Activated CD4-positive, alpha-beta T cell treated with anti-CD3 and anti-CD28 coated beads, Interleukin-2, amount 50 U/mL, for 4 hours (primary cell): Measurements from ENCODE around the gene KYAT1.

Experiments
- DNase-seq, 2 experiments: peaks; one replicate each; pipeline ENCODE4 v3.0.0-alpha.2; 2020

Gene KYAT1

DNA sequence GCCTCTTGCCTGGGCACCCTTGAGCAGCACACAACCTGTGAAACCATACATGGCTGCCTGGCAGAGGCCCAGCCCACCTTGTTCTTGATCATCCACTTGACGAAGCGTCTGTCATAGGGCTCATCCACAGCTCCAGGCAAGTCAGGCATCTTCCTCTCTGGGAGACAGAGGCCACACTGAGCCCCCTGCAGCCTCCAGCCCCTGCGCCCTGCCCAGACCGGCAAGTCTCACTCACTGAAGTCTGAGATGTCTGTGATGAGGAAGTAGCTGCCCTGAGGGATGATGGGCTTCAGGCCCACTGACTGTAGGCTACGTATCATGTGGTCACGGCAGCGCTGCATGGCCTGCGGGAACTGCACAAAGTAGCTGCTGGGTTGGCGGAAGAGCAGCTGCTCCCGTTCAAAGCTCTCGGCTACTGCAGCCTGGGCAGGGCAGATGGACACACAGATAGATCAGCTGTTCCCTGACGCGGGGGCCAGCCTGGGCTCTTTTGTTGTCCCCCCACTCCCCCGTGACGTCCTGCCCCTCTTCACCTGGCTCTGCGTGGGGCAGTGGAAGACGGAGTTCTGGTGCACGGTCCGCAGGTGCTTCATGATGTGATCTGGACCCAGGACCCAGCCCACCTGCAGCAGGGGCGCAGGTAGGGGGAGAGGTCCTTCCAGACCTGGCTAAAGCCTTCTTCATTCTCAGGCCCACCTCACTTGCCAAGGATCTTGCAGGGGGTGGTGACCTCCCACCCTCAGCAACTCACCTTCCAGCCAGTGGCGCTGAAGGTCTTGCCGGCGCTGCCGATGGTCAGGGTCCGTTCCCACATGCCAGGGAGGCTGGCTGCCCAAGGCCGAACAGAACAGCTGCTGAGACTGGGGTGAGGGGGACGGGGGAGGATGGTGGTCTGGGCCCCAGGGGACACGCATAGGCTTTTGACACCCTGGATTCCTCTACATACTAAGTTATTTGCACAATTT lies 46.2 kb downstream of the KYAT1 start:
- DNase-seq = no peak

GRCh38 chr9:128833696-128834095 lies 48.1 kb downstream of the KYAT1 start:
- no peak for DNase-seq

- peak; percentile 89 to 90 for DNase-seq
Observed at GRCh38 chr9:128829477-128830251, 52.1 kb downstream of the KYAT1 start, which contains the start of gene SPOUT1. TSS of gene SPOUT1 (minus strand) at chr9:128829794. CDS start at chr9:128829780, 14 bp downstream.

DNA sequence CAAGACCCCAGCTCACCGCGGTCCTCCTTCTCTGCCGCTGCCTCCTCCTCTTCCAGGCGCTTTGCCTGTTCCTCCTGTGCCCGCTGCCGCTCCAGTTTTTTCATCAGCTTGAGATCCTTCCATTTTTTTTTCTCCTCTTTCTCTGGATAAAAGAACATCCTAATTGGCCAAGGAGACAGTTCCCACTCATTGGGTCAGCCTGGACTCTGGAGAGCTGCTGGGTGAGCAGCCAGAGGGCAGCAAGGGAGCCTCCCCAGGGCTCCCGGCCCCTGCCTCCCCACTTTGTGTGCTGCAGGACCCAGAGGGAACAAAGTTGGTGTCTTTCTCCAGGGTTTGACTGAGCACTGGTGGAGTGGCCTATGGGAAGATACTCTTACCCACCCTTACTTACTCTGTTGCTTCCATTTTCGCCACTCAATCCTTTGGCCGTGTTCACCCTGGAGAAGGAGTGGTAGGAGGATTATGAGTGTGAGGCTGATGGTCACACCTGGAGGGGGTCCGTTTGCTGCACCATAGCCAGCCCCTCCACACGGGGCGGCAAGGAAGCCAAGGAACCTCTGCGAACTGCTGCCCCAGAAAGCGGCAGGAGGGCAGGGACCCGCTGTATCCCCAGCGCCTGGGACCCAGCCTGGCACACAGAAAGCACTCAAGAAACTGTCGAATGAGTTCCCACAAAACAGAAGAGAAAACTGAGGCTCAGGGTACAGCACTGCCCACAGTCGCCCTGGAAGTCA lies 52.9 kb downstream of the KYAT1 start:
- DNase-seq = no peak

GRCh38 chr9:128828267-128828666 lies 53.5 kb downstream of the KYAT1 start:
- no peak for DNase-seq

DNA sequence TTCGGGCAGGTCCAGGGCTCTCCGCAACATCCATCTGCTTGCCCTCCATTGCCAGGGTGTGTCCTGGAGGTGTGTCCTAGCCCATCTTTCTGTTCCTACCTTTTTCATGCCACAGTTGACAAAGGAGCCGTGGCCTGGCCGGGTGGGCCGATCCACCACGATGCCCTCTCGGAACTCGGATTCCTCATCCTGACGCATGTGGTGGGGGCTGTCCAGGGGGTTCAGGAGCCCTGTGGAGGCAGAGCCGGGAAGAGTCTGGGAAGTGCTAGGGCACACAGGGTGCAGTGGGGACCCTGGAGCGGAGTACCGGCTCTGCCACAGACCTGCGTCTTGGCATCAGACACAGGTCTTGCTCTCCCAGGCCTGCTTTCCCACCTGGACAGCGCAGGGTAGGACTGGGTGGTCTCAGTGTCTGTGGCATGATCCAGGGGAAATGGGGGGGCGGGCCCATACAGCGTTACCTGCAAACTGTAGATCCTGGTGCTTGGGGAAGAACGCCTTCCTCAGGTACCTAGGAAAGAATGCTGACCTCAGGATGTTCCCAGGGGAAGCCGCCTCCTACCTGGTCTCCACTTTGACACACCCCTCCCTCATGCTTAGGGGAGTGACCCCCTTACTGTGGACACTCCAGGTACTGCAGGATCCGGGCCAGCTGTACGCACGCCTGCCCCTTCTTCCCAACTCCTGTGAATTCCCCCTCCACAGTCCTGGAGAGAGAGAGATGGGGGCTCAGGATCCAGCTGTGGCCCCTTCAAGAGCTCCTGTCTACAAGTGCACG lies 55.6 kb downstream of the KYAT1 start:
- DNase-seq = no peak

DNA sequence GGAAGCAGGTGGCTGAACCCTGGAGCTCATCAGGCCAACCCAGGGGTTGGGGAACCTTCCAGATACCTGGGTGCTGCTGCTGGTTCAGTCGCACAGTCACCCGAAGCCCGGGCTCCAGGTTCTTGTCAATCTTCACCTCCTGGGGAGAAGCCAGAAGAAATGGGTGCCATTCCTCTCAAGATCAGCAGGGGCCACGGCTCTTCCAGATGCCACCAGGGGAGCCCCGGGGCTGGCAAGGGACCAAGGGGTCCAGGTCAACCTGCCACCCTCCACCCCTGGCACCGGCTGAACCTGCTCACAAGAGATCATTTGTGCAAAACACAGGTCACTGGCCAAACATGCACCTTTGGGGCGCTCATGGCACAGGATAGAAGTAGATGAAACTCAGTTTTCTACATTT lies 56.8 kb downstream of the KYAT1 start:
- no peak for DNase-seq

DNA sequence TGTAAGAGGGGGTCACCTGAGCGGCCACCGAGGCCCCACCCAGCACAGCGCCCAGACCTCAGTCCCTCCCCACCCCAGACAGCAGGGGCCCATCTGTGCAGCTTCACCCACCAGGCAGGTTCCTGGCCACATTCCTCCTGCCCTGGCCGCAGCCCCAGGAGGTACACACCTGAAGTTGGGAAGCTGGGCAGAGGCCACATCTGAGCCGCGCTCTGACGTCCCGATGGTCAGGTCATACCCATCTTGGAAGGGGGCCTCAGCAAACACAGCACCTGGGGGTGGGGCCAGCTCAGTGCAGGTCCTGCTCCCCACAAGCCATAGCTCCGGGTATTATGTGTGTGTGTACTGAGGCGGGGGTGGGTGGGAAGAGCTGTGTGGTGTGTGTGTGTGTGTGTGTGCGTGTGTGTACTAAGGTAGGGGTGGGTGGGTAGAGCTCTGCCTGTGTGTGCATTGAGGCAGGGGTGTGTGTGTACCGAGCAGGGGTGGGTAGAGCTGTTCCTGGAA lies 57.8 kb downstream of the KYAT1 start:
- no peak for DNase-seq

- no peak for DNase-seq
Observed at GRCh38 chr9:128823362-128823902, 58.3 kb downstream of the KYAT1 start.

DNA sequence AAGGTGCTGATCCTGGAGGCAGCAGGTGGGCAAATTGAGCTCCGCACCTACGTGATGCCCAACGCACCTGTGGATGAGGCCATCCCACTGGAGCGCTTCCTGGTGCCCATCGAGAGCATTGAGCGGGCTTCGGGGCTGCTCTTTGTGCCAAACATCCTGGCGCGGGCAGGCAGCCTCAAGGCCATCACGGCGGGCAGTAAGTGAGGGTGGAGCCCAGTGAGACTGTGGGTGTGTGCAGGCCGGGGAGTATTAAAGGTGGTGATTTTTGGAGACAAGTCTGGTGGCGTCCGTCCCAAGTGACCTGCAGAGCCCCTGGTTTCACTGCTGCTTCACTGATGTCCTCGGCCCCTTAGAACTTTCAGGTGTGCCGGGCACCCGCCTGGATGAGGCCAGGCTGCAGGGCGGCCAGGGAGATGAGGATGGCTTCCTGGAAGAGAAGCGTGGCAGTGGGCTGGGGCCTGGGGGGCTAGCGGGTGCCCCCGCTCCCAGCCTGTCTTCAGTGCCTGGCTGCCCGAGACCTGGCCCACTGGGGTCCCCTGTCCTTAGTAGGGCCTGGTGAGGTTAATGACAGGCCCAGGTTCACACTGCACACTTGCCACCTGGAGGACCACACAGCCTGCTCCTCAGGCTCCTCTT lies 59.2 kb downstream of the KYAT1 start:
- no peak for DNase-seq

DNA sequence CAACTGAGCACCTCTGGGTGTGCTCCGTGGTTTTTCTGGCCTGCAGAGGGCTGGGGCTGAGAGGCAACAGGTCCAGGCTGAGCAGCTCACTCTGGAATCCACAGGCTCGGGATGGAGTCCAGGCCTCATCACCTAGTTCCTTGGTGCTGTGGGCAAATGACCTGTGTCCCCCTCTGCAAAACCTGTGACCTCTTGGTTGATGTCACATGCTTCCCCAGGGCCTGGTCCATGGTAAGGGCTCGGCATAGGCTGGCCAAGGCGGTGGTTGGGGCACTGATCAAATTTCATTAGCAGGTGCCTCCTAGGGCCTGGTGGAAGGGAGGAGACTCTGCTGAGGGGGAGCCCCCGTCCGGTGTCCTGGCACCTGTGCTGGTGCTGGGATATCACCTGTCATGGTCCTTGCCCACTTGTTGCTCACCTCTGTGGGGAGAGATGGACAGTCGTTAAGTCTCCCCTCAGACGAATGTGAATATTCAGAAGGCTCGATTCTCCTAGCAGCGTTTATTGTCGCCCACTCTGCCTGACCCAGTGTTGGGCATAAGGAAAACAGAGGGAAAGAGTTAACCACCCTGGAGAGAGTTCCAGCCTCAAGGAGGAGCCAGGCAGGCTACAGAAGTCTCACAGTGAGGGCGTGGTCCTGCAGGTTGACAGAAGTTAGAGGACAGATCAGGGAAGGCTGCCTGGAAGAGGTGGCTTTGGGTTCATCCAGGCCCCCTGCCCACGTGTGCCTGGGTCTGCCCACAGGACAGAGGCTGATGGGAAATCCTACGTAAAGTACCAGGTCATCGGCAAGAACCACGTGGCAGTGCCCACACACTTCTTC lies 60.0 kb downstream of the KYAT1 start:
- DNase-seq = no peak

DNA sequence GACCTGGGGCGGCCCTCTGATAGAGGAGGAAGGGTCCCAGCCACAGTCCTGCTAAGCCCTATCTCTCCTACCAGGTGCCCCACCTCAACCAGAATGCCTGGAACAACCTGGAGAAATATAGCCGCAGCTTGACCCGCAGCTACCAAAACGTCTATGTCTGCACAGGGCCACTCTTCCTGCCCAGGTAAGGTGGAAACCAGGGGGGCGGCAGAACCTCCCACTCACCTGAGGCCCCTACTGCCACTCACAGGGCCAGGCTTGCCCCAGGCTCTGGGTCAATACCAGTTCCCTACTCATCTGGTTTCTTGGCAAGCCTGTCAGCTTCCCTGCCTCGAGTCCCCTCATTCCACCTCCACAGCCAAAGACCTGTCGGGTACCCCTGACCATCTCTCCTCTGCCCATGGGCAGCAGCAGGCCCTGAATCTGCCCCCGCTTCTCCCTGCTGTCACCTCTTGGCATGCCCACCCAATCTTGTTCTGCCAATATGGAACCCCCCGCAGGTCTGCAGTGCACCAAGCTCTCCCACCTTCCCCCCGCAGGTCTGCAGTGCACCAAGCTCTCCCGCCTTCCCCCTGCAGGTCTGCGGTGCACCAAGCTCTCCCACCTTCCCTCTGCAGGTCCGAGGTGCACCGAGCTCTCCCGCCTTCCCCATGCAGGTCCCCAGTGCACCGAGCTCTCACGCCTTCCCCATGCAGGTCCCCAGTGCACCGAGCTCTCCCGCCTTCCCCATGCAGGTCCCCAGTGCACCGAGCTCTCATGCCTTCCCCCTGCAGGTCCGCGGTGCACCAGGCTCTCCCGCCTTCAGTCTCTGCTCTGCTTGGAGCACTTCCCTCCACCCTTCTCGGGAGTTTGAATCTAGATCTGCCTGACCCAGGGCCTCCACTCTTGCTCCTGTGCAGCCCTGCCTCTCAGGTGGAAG lies 60.8 kb downstream of the KYAT1 start:
- no peak for DNase-seq

DNA sequence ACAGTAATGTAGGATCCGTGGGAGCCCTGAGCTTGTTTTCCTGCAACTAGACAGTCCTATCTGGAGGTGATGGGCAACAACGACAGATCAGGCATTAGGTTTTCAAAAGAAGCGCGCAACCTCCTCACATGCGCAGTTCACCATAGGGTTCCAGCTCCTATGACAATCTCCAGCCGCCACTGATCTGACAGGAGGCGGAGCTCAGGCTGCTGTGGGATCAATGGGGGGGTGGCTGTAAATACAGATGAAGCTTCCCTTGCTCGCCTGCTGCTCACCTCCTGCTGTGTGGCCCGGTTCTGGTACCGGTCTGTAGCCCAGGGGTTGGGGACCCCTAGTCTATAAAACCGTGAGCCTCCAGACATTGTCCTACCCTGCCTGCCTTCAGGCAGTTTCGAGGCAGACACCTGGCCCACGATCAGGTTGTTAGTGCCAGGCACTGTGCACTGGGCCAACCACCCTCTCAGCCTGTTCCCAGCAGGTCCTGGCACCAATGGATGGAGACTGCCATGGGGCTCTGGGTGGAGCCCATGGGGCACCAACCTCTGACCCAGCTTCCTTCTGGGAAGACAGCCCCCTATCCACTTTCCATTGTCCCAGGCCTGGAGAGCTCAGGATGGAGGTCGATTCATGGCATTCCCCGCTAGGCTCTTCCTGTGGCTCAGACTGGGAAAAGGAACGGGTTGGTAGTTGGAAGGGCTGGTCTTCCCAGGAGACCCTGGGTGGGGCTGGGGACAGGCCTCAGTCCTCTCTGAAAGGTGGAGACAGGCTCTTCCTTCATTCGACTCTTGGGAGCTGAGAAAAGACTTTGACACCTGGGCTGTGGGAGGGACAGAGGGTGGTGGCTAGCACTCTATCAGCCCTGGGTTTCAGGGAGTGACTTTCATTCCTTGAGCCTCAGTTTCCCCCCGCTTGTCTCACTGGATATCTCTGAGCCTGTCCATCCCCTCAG lies 61.8 kb downstream of the KYAT1 start:
- no peak for DNase-seq

GRCh38 chr9:128818839-128819715 lies 62.7 kb downstream of the KYAT1 start:
- DNase-seq = peak; percentile 32 to 40

DNA sequence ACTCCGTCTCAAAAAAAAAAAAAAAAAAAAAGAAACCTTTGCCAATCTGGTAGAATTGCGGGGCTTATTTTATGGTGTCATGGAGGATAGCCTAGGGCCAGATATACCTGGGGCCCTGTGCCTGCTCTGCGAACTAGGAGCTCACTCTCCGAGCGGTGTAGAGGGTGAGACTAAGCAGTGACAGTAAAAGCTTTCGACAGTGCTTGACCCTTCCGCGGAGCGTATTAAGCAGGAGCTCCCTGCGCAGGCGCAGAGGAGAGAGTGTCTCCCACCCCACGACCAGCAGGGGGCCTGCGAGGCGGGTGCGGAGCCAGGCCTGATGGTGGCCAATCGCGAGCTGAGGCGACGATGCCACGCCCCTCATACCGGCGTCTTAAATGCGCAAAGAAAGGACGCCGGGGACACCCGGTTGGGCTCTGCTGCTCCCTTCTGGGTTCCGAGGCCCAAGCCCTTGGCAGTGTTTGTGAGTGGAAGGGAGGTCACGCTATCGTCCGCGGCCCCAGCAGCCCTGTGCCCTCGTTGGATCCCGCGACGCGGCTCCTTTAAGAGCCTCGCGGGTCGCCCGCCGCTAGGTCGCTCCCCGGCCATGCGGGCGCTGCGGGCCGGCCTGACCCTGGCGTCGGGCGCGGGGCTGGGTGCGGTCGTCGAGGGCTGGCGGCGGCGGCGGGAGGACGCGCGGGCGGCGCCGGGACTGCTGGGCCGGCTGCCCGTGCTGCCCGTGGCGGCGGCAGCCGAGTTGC lies 63.5 kb downstream of the KYAT1 start, which contains the start of gene ENDOG:
Gene ENDOG, plus strand, starts transcription at position 402 of the 740 bp plus-strand sequence. Its CDS starts 185 bp downstream, at position 587.
- DNase-seq = peak; percentile 95 to 96

GRCh38 chr9:128810873-128811272 lies 70.9 kb downstream of the KYAT1 start:
- no peak for DNase-seq
